ENCODE data around the gene PTPRM.

- TF ChIP-seq, protein P1, sequence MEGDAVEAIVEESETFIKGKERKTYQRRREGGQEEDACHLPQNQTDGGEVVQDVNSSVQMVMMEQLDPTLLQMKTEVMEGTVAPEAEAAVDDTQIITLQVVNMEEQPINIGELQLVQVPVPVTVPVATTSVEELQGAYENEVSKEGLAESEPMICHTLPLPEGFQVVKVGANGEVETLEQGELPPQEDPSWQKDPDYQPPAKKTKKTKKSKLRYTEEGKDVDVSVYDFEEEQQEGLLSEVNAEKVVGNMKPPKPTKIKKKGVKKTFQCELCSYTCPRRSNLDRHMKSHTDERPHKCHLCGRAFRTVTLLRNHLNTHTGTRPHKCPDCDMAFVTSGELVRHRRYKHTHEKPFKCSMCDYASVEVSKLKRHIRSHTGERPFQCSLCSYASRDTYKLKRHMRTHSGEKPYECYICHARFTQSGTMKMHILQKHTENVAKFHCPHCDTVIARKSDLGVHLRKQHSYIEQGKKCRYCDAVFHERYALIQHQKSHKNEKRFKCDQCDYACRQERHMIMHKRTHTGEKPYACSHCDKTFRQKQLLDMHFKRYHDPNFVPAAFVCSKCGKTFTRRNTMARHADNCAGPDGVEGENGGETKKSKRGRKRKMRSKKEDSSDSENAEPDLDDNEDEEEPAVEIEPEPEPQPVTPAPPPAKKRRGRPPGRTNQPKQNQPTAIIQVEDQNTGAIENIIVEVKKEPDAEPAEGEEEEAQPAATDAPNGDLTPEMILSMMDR (IDR thresholded peaks at IDR 0.05) = no peak
- TF ChIP-seq EP300 (IDR thresholded peaks at IDR 0.05) = no peak
Observed at GRCh38 chr18:8088626-8089025, 521.5 kb downstream of the PTPRM start.

Measured in sigmoid colon (tissue), 4 donors.